ENCODE data around the gene CKLF. TPM values are rescaled to one million over a fixed set of nuclear protein-coding genes. Genes with fewer than 3 reads are reported as not detected.

The CKLF gene
- total RNA-seq, 1 experiment from 2014 or later: 21.0 TPM

GRCh38 chr16:66507731-66508239 lies 44.6 kb upstream of the CKLF start:
- no peak for TF ChIP-seq HMGA2 (CRISPR knock-in tag; IDR thresholded peaks at IDR 0.05)
- TF ChIP-seq ATF6 (CRISPR knock-in tag; IDR thresholded peaks at IDR 0.05): no peak
- TF ChIP-seq GABPB1 (CRISPR knock-in tag; IDR thresholded peaks at IDR 0.05): no peak
- no peak for TF ChIP-seq TEAD1 (CRISPR knock-in tag; IDR thresholded peaks at IDR 0.05)
- TF ChIP-seq ZNF425 (CRISPR knock-in tag; conservative IDR thresholded peaks at IDR 0.05): no peak
- TF ChIP-seq ZNF219 (CRISPR knock-in tag; IDR thresholded peaks at IDR 0.05; ENCODE audit: borderline replicate concordance): no peak
- TF ChIP-seq, protein P1, sequence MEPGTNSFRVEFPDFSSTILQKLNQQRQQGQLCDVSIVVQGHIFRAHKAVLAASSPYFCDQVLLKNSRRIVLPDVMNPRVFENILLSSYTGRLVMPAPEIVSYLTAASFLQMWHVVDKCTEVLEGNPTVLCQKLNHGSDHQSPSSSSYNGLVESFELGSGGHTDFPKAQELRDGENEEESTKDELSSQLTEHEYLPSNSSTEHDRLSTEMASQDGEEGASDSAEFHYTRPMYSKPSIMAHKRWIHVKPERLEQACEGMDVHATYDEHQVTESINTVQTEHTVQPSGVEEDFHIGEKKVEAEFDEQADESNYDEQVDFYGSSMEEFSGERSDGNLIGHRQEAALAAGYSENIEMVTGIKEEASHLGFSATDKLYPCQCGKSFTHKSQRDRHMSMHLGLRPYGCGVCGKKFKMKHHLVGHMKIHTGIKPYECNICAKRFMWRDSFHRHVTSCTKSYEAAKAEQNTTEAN (CRISPR knock-in tag; IDR thresholded peaks at IDR 0.05): no peak
- TF ChIP-seq ZNF396 (CRISPR knock-in tag; IDR thresholded peaks at IDR 0.05; ENCODE audit: borderline replicate concordance): no peak
- TF ChIP-seq NFYB (CRISPR knock-in tag; conservative IDR thresholded peaks at IDR 0.05; ENCODE audit: low read depth): no peak
- TF ChIP-seq ZNF138 (CRISPR knock-in tag; conservative IDR thresholded peaks at IDR 0.05): no peak
- TF ChIP-seq ZNF671 (CRISPR knock-in tag; IDR thresholded peaks at IDR 0.05): no peak

DNA sequence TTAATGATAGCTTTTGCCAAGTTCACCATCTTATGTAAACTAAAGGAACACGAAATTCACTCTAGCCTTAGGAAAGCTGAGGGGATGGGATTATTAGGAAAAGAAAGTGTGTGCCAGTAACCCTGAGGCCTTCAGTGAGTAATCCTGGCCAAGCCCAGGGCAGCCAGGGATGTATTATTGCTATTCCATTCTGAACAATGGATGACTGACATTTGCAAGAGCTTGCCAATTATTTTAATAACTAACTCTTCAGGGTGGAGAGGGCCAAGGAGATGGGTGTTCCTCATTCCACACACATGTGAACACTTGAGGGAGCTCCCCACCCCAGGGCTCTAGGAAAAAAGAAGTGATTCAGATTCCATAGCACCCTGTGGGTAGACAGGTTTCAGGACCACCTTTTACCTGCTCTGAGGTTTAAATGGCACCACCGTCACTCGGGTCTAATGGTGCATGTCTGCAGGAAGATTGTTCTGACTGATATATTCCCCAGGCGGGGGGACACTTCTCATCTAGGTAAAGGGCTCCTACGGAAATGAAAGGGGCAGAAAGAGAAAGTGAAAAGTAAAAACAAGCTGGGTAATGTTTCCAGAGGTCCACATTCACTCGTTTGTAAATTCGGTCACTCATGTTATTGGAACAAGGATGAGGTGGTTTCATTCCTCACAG lies 44.0 kb upstream of the CKLF start:
- no peaks in the 10 kb centered on the region for H3K9me3 Mint-ChIP-seq
- DNase-seq (ENCODE audit: low spot score) (no peak), ATAC-seq (no peak)
- POLR2A ChIA-PET: no interaction called here
- no peak for TF ChIP-seq GRHL2 (CRISPR knock-in tag; IDR thresholded peaks at IDR 0.05; ENCODE audit: insufficient replicate concordance, severe bottlenecking)
- TF ChIP-seq, protein P2, sequence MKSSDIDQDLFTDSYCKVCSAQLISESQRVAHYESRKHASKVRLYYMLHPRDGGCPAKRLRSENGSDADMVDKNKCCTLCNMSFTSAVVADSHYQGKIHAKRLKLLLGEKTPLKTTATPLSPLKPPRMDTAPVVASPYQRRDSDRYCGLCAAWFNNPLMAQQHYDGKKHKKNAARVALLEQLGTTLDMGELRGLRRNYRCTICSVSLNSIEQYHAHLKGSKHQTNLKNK (CRISPR knock-in tag; IDR thresholded peaks at IDR 0.05): no peak
- TF ChIP-seq, protein P3, sequence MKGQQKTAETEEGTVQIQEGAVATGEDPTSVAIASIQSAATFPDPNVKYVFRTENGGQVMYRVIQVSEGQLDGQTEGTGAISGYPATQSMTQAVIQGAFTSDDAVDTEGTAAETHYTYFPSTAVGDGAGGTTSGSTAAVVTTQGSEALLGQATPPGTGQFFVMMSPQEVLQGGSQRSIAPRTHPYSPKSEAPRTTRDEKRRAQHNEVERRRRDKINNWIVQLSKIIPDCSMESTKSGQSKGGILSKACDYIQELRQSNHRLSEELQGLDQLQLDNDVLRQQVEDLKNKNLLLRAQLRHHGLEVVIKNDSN (CRISPR knock-in tag; IDR thresholded peaks at IDR 0.05): no peak
- no peak for TF ChIP-seq USF2 (CRISPR knock-in tag; IDR thresholded peaks at IDR 0.05)
- TF ChIP-seq GTF2I (CRISPR knock-in tag; conservative IDR thresholded peaks at IDR 0.05): no peak
- no peak for TF ChIP-seq ESRRA (CRISPR knock-in tag; IDR thresholded peaks at IDR 0.05; ENCODE audit: borderline replicate concordance)
- TF ChIP-seq NFATC4 (CRISPR knock-in tag; IDR thresholded peaks at IDR 0.05): no peak
- TF ChIP-seq HMGA2 (CRISPR knock-in tag; IDR thresholded peaks at IDR 0.05): no peak
- TF ChIP-seq, protein P4, sequence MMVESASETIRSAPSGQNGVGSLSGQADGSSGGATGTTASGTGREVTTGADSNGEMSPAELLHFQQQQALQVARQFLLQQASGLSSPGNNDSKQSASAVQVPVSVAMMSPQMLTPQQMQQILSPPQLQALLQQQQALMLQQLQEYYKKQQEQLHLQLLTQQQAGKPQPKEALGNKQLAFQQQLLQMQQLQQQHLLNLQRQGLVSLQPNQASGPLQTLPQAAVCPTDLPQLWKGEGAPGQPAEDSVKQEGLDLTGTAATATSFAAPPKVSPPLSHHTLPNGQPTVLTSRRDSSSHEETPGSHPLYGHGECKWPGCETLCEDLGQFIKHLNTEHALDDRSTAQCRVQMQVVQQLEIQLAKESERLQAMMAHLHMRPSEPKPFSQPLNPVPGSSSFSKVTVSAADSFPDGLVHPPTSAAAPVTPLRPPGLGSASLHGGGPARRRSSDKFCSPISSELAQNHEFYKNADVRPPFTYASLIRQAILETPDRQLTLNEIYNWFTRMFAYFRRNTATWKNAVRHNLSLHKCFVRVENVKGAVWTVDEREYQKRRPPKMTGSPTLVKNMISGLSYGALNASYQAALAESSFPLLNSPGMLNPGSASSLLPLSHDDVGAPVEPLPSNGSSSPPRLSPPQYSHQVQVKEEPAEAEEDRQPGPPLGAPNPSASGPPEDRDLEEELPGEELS (CRISPR knock-in tag; IDR thresholded peaks at IDR 0.05): no peak
- CTCF ChIA-PET: interaction anchor here (1.2 kb wide), 1 partner anchor 81 kb away, joined by 3 read pairs; no protein-coding TSS in a partner anchor
- no peaks in the 10 kb centered on the region for H3K27me3 Mint-ChIP-seq (ENCODE audit: low read depth)
- peaks cover 27% of the 10 kb centered on the region for H3K4me1 Mint-ChIP-seq
- H3K27ac Mint-ChIP-seq: no peak overlapping the region
- peaks cover under 1% of the 10 kb centered on the region; the same call in 1 of the 2 replicates for H3K36me3 Mint-ChIP-seq
- no peak overlapping the region for H3K4me3 Mint-ChIP-seq

More at GRCh38 chr16:66507731-66508239, 44.6 kb upstream of the CKLF start:
- no peaks in the 10 kb centered on the region; the same call in 1 of the 2 replicates for H3K36me3 Mint-ChIP-seq
- peaks cover 22% of the 10 kb centered on the region for H3K4me1 Mint-ChIP-seq
- ATAC-seq (no peak), DNase-seq (ENCODE audit: low spot score) (no peak)
- POLR2A ChIA-PET: no interaction called here
- no peak overlapping the region for H3K4me3 Mint-ChIP-seq
- CTCF ChIA-PET: interaction anchor here (1.2 kb wide), 1 partner anchor 82 kb away, joined by 3 read pairs; no protein-coding TSS in a partner anchor
- H3K27ac Mint-ChIP-seq: no peak overlapping the region
- H3K27me3 Mint-ChIP-seq (ENCODE audit: low read depth): no peaks in the 10 kb centered on the region
- no peaks in the 10 kb centered on the region for H3K9me3 Mint-ChIP-seq

All from WTC11 (cell line).